ENCODE results near the gene MICAL1. TPM values are rescaled to one million over a fixed set of nuclear protein-coding genes. Genes with fewer than 3 reads are reported as not detected.
A peak's percentile ranks its signal among the peaks of the same experiment; 100 is the strongest.

Gene MICAL1, protein sequence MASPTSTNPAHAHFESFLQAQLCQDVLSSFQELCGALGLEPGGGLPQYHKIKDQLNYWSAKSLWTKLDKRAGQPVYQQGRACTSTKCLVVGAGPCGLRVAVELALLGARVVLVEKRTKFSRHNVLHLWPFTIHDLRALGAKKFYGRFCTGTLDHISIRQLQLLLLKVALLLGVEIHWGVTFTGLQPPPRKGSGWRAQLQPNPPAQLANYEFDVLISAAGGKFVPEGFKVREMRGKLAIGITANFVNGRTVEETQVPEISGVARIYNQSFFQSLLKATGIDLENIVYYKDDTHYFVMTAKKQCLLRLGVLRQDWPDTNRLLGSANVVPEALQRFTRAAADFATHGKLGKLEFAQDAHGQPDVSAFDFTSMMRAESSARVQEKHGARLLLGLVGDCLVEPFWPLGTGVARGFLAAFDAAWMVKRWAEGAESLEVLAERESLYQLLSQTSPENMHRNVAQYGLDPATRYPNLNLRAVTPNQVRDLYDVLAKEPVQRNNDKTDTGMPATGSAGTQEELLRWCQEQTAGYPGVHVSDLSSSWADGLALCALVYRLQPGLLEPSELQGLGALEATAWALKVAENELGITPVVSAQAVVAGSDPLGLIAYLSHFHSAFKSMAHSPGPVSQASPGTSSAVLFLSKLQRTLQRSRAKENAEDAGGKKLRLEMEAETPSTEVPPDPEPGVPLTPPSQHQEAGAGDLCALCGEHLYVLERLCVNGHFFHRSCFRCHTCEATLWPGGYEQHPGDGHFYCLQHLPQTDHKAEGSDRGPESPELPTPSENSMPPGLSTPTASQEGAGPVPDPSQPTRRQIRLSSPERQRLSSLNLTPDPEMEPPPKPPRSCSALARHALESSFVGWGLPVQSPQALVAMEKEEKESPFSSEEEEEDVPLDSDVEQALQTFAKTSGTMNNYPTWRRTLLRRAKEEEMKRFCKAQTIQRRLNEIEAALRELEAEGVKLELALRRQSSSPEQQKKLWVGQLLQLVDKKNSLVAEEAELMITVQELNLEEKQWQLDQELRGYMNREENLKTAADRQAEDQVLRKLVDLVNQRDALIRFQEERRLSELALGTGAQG
- total RNA-seq: 10 to 100 TPM; 45.4 to 91.0 (median 70.3) TPM

- Histone ChIP-seq H3K9me3 (no peaks in the 10 kb centered on the region), H3K4me1 (peaks cover 0 to 38% (median 16%) of the 10 kb centered on the region in 4 donors), H3K36me3 (peaks cover 0 to 27% (median 6%) of the 10 kb centered on the region in 3 donors), H3K27me3 (no peaks in the 10 kb centered on the region), H3K27ac (peak within 1 kb of the TSS; percentile 56 to 93 (median 92)), H3K4me3 (peak within 1 kb of the TSS; percentile 58 to 92 (median 82))
- peak; percentile 12 to 20 for TF ChIP-seq POLR2A (IDR thresholded peaks at IDR 0.05)
- peak; percentile 36 to 59 (median 48) for TF ChIP-seq CTCF (IDR thresholded peaks at IDR 0.05)
- peak in 1 of 2 donors; percentile 14 for TF ChIP-seq EP300 (IDR thresholded peaks at IDR 0.05)
- DNase-seq (ENCODE audit: low spot score in 2 of 2): peak; percentile 54 to 62
- 0% methylated on average over 17 to 20 of the region's 70 CpGs for WGBS, 2 donors
These were observed at the start of gene MICAL1 for GRCh38 chr6:109455437-109456110. Gene MICAL1 (minus strand): TSS chr6:109455772. CDS start chr6:109454196, 1,576 bp downstream.

DNA sequence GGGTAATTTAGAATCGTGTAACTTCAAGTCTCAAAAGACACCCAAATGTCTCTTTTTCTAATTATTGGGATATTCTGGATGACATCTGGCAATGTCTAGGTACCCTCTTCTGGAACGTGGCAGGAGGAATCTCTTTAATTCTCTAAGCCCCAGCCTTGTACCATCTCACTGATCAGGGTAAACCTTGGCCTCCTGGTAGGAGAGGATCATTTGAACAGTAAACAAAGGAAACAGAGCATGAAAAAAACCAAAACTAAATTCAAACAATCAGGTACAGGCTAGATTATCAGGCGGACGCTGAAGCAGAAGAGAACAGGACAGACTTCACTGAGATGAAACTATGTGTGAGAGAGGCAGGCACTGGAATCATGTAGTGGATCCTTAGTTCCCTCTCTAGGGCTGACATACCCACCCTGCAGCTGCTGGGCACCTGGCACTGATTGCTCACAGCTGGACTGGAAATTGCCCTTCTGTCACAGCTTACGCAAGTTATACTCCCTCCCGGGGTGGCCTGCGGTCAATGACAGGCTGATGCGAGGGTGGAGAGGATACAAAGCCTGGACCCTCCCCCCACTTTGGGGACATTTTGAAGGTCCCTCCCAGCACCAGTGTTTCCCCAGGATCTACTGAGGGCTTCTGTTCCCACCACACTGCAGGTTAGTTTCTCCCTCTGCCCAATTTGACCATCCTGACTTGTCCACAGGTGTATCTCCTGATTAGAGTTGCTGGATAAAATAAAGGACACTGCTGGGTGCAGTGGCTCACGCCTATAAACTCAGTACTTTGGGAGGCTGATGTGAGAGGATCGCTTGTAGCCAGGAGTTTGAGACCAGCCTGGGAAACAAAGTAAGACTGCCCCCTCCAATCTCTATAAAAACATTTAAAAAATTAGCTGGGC is 48.0 kb upstream of the MICAL1 start:
- no peaks in the 10 kb centered on the region for H3K36me3 ChIP-seq
- 66 to 82% methylated on average over 10 of the region's 10 CpGs for whole genome bisulfite sequencing, 2 donors
- H3K4me1 ChIP-seq: no peaks in the 10 kb centered on the region
- no peaks in the 10 kb centered on the region for H3K27me3 ChIP-seq
- DNase-seq (ENCODE audit: low spot score in 2 of 2): no peak
- H3K9me3 ChIP-seq: no peaks in the 10 kb centered on the region
- TF ChIP-seq EP300 (IDR thresholded peaks at IDR 0.05) (no peak), CTCF (IDR thresholded peaks at IDR 0.05) (no peak), POLR2A (IDR thresholded peaks at IDR 0.05) (no peak)
- no peak overlapping the region for H3K27ac ChIP-seq
- no peak overlapping the region for H3K4me3 ChIP-seq

DNA sequence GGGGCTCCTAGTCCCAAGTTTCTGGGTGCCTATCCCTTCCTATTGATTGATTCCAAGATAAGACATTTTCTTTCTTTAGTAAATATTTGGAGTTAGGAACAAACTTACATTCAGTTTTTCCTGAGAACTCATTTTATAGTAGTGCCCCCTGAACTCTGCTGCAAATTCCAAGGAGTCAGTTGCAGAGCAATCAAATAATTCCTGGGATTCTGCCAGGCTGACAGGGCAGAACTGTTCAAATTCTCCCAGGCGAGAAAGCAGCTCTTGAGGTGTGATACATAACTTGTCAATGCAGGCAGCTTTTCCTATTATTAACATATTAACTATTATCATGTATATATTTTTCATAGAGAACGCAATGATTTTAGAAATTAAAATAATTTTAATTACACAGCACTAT is 43.4 kb upstream of the MICAL1 start:
- Histone ChIP-seq H3K36me3 (no peaks in the 10 kb centered on the region), H3K4me1 (peaks cover 0 to 7% (median 0%) of the 10 kb centered on the region in 4 donors), H3K9me3 (no peaks in the 10 kb centered on the region), H3K4me3 (no peak overlapping the region), H3K27ac (no peak overlapping the region), H3K27me3 (no peaks in the 10 kb centered on the region)
- no peak for DNase-seq (ENCODE audit: low spot score in 2 of 2)
- TF ChIP-seq EP300 (IDR thresholded peaks at IDR 0.05) (no peak), POLR2A (IDR thresholded peaks at IDR 0.05) (no peak), CTCF (IDR thresholded peaks at IDR 0.05) (no peak)
- WGBS, 2 donors: 56 to 57% methylated on average over 2 of the region's 2 CpGs

- H3K4me3 ChIP-seq: no peak overlapping the region
- TF ChIP-seq POLR2A (IDR thresholded peaks at IDR 0.05): no peak
- TF ChIP-seq EP300 (IDR thresholded peaks at IDR 0.05): no peak
- no peak for TF ChIP-seq CTCF (IDR thresholded peaks at IDR 0.05)
- H3K4me1 ChIP-seq: peaks cover 0 to 7% (median 0%) of the 10 kb centered on the region in 4 donors
- 73 to 74% methylated on average over 4 of the region's 4 CpGs for WGBS, 2 donors
- no peaks in the 10 kb centered on the region for H3K27me3 ChIP-seq
- H3K36me3 ChIP-seq: no peaks in the 10 kb centered on the region
- no peak overlapping the region for H3K27ac ChIP-seq
- DNase-seq (ENCODE audit: low spot score in 2 of 2): no peak
- H3K9me3 ChIP-seq: no peaks in the 10 kb centered on the region
These were observed 42.5 kb upstream of the MICAL1 start for GRCh38 chr6:109498052-109498451.

Data from tibial nerve (tissue), 4 donors.